ENCODE results near the gene PCYT2.

Gene PCYT2

DNA sequence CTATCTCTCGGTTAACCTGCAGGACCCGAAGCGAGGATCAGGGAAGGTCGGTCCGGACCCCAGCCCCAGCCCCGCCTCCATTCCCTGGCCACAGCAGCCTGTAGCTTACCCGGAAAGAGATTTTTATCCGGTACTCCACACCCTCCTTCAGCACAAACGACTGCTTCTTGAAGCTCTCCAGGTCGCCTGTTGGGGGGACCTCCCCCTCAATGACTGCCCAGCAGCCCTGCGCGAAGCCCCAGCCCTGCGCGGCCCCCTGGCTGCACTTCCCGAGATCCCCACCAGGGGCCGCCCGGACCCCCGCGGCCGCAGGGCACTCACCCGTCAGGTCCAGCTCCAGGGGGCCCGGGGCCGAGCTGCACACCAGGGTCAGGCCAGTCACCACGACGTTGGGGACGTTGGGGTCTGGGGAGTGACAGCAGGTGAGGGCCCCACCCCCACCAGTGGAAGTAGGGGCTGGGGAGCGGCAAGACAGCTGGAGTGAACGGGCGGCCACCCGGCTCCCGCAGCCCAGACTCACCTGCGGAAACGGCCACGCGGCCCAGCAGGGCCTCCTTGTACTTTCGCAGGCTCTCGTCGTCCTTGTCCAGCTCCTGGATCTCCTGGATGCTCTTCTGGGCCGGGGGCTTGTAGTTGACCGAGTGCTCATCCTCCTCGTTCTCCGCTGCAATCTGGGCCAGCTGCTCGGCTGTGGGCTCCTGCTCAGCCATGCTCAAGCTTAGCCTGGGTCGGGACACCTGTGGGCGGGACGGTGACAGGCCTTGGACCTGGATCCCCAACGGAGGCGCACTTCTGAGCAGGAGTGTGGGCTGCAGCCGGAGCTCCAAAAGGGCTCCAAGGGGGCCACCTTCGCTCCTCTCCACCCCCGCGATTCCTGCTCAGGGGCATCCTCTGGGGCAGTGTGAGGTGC is 41.7 kb downstream of the PCYT2 start:
- peak; percentile 31 for DNase-seq (ENCODE audit: low read depth)

- peak; percentile 96 for DNase-seq (ENCODE audit: low read depth)
Observed at GRCh38 chr17:81868674-81869220, 42.5 kb downstream of the PCYT2 start.

DNA sequence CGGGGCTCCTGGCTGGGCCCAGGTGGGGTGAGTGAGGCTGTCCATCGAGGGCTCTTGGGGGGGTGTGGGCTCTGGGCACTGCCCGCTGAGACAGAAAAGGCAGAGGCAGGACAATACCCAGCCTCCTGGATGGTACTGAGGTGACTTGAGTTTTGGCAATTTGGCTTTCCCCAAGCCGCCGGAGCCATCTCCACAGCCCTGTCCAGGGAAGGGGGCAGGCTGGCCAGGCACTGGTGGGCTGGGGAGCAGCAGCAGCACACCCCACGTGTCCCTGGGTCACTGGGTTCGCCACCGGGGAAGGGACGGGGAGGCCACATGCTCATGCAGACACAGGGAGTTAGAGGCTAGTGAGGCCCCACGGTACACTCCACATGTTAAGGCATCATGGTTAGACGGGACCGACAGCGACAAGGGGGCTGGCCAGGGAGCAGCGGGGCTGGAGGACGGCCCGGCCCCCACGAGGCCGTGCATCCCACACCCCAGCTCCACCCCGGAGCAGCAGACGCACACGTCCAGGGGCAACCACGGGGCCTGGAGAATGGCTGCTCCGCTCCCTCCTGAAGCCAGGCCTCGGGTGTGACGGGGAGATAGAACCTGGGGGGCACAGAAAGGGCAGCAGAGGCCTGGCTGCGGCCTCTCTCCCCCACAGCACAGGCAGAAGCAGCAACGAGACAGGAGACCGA is 43.1 kb downstream of the PCYT2 start:
- no peak for DNase-seq (ENCODE audit: low read depth)

GRCh38 chr17:81867170-81867990 is 43.8 kb downstream of the PCYT2 start:
- DNase-seq (ENCODE audit: low read depth) = peak; percentile 78

GRCh38 chr17:81866440-81867169 is 44.6 kb downstream of the PCYT2 start:
- peak; percentile 54 for DNase-seq (ENCODE audit: low read depth)

- peak; percentile 88 for DNase-seq (ENCODE audit: low read depth)
Observed at GRCh38 chr17:81865733-81866439, 45.3 kb downstream of the PCYT2 start.

GRCh38 chr17:81865358-81865732 is 45.9 kb downstream of the PCYT2 start:
- DNase-seq (ENCODE audit: low read depth) = no peak

- no peak for DNase-seq (ENCODE audit: low read depth)
Observed at GRCh38 chr17:81863833-81864768, 47.1 kb downstream of the PCYT2 start.

- peak; percentile 47 for DNase-seq (ENCODE audit: low read depth)
Observed at GRCh38 chr17:81863123-81863675, 48.0 kb downstream of the PCYT2 start.

GRCh38 chr17:81860756-81861568 is 50.2 kb downstream of the PCYT2 start:
- peak; percentile 100 for DNase-seq (ENCODE audit: low read depth)

DNA sequence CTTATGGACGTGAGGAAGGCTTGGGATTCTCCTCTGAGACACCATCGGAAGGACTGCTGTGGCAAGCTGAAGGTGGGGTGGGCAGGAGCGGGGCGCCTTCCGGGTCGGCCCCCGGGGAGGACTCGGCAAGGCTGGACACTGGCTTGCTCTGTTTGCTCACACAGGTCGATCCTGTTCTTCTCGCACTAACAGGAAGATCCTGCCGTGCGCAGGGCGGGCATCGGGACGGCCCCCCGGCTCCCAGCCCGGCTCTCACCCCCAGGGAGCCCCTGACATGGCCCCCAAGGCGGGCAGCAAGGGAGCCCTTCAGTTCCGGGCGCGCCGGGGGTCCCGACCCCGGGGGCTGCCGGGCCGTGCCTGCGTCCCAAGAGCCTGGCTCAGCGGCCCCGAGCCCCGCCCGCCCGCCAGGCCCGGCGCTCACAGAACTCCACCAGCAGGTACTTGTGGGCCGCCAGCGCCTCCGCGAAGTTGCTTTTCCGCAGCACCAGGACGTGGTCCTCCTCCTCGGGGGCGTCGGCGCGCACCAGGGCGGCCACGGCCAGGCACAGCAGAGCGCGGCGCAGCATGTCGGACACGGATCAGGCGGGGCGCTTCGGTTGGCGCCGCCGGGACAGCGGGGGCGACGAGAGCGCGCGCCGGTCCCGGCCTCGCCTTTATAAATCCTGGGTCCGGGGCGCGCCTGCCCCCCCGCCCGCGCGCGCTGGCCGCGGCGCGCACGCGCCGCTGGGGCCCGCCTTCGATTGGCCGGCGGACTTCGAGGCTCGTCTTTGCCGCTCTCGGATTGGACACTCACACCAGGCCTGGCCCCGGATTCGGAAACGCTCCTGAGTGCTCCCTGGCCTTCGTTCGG is 51.1 kb downstream of the PCYT2 start, which contains the start of gene P4HB:
Gene P4HB (minus strand): TSS at position 630 of the 850 bp plus-strand sequence. CDS start 64 bp downstream, at position 566.
- DNase-seq (ENCODE audit: low read depth) = no peak

DNA sequence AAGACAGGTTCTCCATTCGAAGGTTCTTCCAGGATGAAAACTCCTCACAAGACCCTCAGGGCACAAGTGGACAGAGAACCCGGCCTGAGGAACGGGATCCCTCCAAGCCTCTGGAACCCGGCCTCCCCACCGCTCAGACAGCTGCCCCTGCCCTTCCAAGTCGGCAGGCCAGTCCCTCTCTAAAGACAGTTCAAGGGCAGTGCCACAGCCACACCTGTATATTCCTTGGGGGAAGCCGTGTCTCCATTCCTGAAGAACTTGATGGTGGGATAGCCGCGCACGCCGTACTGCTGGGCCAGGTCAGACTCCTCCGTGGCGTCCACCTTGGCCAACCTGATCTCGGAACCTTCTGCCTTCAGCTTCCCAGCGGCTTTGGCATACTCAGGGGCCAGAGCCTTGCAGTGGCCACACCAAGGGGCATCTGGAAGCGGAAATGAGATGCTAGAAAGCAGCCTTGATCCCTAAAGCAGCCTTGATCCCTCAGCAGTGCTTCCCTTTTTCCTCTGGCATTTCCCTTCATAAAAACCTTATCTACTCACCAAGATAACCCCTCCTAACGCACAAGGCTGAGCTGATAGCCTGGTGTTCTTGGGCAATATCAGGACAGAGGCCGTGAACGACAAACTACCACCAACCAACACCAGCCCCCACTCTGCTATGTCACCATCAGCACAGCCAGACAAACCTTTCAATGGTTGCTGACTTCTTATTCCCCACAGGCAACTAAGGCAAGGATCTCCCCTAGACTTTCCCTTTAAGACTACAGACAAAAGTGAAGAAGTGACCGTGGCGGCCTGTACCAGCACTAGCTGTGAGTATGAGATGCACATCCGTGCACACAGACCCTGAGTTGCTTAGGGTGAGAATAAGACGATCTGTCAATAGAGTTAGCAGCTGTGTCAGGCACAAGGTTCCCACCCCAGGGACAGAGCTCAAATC is 52.0 kb downstream of the PCYT2 start:
- peak; percentile 54 for DNase-seq (ENCODE audit: low read depth)

DNA sequence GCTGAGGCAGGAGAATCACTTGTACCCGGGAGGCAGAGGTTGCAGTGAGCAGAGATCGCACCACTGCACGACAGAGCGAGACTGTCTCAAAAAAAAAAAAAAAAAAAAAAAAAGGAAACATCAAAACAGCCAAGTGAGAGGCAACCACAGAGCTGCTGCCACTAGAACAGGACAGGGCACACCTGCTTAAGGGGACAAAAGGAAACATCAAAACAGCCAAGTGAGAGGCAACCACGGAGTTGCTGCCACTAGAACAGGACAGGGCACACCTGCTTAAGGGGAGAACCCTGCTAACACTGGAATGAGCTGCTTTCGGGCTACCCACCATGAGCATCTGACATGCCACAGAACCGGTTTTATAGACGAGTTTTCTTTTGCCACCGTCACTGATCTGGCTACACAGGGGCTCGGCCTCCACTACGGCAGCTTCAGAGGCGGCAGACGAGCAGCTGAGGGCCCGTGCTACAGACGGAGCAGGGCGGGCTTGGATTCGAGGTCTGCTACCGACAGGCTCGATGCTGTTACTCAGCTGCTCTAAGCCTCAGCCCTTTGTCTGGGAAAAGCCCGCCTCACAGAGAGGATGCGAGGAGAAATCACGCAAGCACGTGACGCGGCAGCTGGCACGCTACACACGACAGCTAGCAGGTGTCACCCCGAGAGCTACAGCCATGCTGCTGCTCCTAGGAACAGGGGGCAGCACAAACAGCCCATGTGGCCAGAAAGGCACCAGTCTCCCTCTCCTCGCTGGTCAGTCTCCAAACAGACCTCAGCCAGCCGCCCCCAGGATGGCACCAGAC is 52.8 kb downstream of the PCYT2 start:
- no peak for DNase-seq (ENCODE audit: low read depth)

- no peak for DNase-seq (ENCODE audit: low read depth)
Observed at GRCh38 chr17:81854974-81855774, 56.0 kb downstream of the PCYT2 start.

Measured in amniotic epithelial cell (primary cell).